Prostate gland (tissue), 2 donors: ENCODE measurements around the gene GPRC6A.

Experiments used
- POLR2AphosphoS5 ChIP-seq: sonication (generic); formaldehyde crosslinking; IDR thresholded peaks from one replicate; pipeline ENCODE4 v1.6.1; 2017; ENCODE audit warnings: antibody characterized with exemption
- TF ChIP-seq, protein P1 (sequence below), 4 experiments: fragments of 200-600 bp in 2 of 4; fragments of 450-650 bp in 2 of 4; sonication (generic) in 2 of 4; IDR thresholded peaks; 1 replicate in 3 of 4; 2 replicates in 1 of 4; pipeline ENCODE4 v1.5.1; 2016 to 2019; ENCODE audit warnings: antibody characterized with exemption in 4 of 4, mild to moderate bottlenecking in 2 of 4, moderate library complexity in 2 of 4

DNA sequence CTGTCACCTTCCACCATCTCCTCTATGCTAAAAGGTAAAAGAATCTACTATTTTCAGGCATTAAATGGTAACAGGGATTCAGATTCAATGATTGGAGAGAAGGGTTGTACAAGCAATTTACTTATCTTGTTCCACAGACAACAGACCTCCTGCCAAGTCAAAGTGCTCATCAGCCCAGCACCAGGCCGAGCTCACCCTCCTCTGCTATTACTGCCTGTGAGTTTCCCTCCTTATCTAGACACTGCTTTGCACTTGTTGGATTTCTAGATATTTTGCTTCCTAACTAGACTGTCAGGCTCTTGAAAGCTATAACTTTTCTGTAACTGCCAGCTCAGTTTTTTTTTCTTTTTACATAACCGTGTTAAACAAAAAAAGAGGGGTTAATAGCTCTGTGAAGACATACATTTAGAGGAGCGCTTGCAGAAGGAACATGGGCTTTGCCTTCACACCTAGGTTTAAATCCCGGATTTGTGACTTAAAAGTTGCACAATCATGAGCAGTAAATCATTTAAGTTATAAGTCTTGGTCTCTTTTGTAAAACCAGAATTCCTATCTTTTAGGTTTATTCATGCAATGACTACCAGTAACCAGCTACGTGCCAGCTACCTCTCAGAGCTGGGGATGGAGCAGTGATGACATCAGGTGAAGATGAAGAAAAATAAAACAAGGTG lies 62.2 kb downstream of the GPRC6A start:
- TF ChIP-seq, protein P1, sequence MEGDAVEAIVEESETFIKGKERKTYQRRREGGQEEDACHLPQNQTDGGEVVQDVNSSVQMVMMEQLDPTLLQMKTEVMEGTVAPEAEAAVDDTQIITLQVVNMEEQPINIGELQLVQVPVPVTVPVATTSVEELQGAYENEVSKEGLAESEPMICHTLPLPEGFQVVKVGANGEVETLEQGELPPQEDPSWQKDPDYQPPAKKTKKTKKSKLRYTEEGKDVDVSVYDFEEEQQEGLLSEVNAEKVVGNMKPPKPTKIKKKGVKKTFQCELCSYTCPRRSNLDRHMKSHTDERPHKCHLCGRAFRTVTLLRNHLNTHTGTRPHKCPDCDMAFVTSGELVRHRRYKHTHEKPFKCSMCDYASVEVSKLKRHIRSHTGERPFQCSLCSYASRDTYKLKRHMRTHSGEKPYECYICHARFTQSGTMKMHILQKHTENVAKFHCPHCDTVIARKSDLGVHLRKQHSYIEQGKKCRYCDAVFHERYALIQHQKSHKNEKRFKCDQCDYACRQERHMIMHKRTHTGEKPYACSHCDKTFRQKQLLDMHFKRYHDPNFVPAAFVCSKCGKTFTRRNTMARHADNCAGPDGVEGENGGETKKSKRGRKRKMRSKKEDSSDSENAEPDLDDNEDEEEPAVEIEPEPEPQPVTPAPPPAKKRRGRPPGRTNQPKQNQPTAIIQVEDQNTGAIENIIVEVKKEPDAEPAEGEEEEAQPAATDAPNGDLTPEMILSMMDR (IDR thresholded peaks at IDR 0.05): no peak
- no peak for TF ChIP-seq POLR2AphosphoS5
